Heart left ventricle (tissue), 13 donors: ENCODE measurements around the gene PLCB1.

Source experiments
- POLR2A ChIP-seq, 2 donors: fragments of 450-650 bp; IDR thresholded peaks; one replicate each; pipeline ENCODE4 v1.6.1; 2017; ENCODE audit warnings: antibody characterized with exemption in 2 of 2, mild to moderate bottlenecking in 2 of 2, moderate library complexity in 2 of 2
- TF ChIP-seq, protein P1 (sequence below), 12 donors: fragments of 200-600 bp; sonication (generic) in 4 of 12; IDR thresholded peaks; one replicate each; pipeline versions ENCODE4 v1.5.0 to v1.8.0; 2018 to 2022; ENCODE audit warnings: antibody characterized with exemption in 12 of 12, mild to moderate bottlenecking in 5 of 12
- donor health status: ischemic (EF 13 %, LVEDD 7.1; RV severe dilation, severe dysfunction).
- donor health status: DM: no; HTN: yes; CAD: no.
- donor health status: DM: no; HTN: no; CAD: no.
- donor health status: ischemic (EF 25% LVEDD 6.9; RV normal size, moderate dysfunction).
- donor health status: ischemic (EF 25% LVEDD 5.7; RV mildly dilated, moderate dysfunction).
- donor health status: ischemic (EF 35%, LVEDD 5.7; RV mildly dilated, moderate dysfunction).
- donor health status: nonischemic (EF 11% LVEDD 7.7; RV severe dilation, severe dysfunction).
- donor health status: DM: yes; HTN: yes; CAD: no.
- donor health status: PGD.
- donor health status: ischemic (EF 29% LVEDD 5.4; RV normal size, mild dysfunction).
- donor health status: nonischemic (EF 23%, LVEDD 6.1; RV moderate dilation, normal function).

DNA sequence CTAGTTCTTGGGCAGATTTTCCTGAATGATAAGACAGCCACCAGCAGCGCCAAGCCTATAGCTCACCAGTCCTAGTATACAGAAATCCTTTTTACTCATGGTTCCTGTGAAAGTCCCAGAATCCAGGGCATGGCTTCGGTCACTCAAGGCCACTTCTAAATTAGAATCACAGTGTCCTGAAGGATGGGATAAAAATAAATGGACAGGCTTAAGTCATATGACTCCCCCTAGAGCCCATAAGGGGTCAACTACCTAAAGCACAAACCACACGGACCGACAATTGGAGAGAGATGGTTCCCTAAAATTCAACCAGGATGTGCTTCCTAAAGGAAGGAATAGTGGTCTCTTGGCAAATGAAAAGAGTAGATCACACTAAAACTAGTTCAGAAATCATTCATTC is 532.7 kb downstream of the PLCB1 start:
- TF ChIP-seq, protein P1, sequence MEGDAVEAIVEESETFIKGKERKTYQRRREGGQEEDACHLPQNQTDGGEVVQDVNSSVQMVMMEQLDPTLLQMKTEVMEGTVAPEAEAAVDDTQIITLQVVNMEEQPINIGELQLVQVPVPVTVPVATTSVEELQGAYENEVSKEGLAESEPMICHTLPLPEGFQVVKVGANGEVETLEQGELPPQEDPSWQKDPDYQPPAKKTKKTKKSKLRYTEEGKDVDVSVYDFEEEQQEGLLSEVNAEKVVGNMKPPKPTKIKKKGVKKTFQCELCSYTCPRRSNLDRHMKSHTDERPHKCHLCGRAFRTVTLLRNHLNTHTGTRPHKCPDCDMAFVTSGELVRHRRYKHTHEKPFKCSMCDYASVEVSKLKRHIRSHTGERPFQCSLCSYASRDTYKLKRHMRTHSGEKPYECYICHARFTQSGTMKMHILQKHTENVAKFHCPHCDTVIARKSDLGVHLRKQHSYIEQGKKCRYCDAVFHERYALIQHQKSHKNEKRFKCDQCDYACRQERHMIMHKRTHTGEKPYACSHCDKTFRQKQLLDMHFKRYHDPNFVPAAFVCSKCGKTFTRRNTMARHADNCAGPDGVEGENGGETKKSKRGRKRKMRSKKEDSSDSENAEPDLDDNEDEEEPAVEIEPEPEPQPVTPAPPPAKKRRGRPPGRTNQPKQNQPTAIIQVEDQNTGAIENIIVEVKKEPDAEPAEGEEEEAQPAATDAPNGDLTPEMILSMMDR (IDR thresholded peaks at IDR 0.05) = peak in 11 of 12 donors; percentile 6 to 55 (median 29)
- no peak for TF ChIP-seq POLR2A (IDR thresholded peaks at IDR 0.05)
